GM12878 (cell line): ENCODE results near the gene ABCF3. TPM values are rescaled to one million over a fixed set of nuclear protein-coding genes. Genes with fewer than 3 reads are reported as not detected.

Experiments used
- ATAC-seq: fragments of 200-7000 bp; cut with Tn5 transposase; 3 replicates; pipeline ENCODE4 v1.9.1; 2020; ENCODE audit warnings: mild to moderate bottlenecking, moderate library complexity
- BruUV-seq: library from RNA; stranded (reverse); fragments of 400-500 nt; replicated peaks from 2 replicates; lab custom pipeline; 2021; lab: Mats Ljungman, UMichigan
- CTCF ChIA-PET: fragments of 300-600 bp; sonication (Branson Sonifier 250); formaldehyde crosslinking; extraction: SDS; loops from one replicate; lab custom pipeline; 2021; ENCODE audit warnings: inconsistent platforms; lab: Yijun Ruan, JAX
- POLR2A ChIA-PET: fragments of 350-600 bp; formaldehyde crosslinking; extraction: SDS; loops from one replicate; lab custom pipeline; 2021; ENCODE audit warnings: inconsistent platforms; lab: Charles Lee
- RAD21 ChIA-PET: fragments of 300-600 bp; sonication (Branson Sonifier 250); formaldehyde crosslinking; loops from one replicate; lab custom pipeline; 2023; ENCODE audit warnings: antibody characterized with exemption; ENCODE audit not compliant: unreplicated experiment; lab: Charles Lee
- SMC1A ChIA-PET: fragments of 300-600 bp; sonication (Branson Sonifier 250); formaldehyde crosslinking; loops from one replicate; lab custom pipeline; 2023; ENCODE audit not compliant: unreplicated experiment, uncharacterized antibody; lab: Charles Lee
- DNase-seq: peaks from one replicate; pipeline ENCODE4 v3.0.0-alpha.2; 2011; ENCODE audit warnings: low read depth, low spot score
- FAIRE-seq: peaks from 3 replicates; lab custom pipeline; 2011; peaks lifted over from hg19 to GRCh38; lab: Jason Lieb, UNC
- H2AFZ ChIP-seq: 2 replicates; pipeline ENCODE4 v1.6.0; 2011; ENCODE audit warnings: low read depth, low read length, control low read depth; ENCODE audit not compliant: control insufficient read depth
- H3K27ac ChIP-seq: 2 replicates; pipeline ENCODE4 v1.5.1; 2011; ENCODE audit warnings: control low read depth; ENCODE audit not compliant: control insufficient read depth, insufficient read depth
- H3K27me3 ChIP-seq, 2 experiments: replicated peaks in 1 of 2; 2 replicates each; pipeline versions ENCODE4 v1.6.0 to v1.6.1; 2011; ENCODE audit warnings: low read length in 1 of 2; ENCODE audit not compliant: control insufficient read depth in 2 of 2, insufficient read depth in 2 of 2
- H3K36me3 ChIP-seq, 2 experiments: 2 replicates each; pipeline ENCODE4 v1.5.1; 2011; ENCODE audit warnings: low read length in 1 of 2; ENCODE audit not compliant: control insufficient read depth in 2 of 2, insufficient read depth in 2 of 2
- H3K4me1 ChIP-seq: 2 replicates; pipeline ENCODE4 v1.6.1; 2011; ENCODE audit warnings: mild to moderate bottlenecking, low read length, moderate library complexity, mixed read lengths; ENCODE audit not compliant: control insufficient read depth, insufficient read depth
- H3K4me2 ChIP-seq: 2 replicates; pipeline ENCODE4 v1.6.0; 2011; ENCODE audit warnings: control low read depth; ENCODE audit not compliant: control insufficient read depth, insufficient read depth
- H3K4me3 ChIP-seq: fragments of 200-600 bp; sonication (generic); 2 replicates; pipeline ENCODE4 v1.5.1; 2016
- H3K79me2 ChIP-seq: 2 replicates; pipeline ENCODE4 v1.6.0; 2011; ENCODE audit warnings: low read length; ENCODE audit not compliant: control insufficient read depth, insufficient read depth
- H3K9ac ChIP-seq: 2 replicates; pipeline ENCODE4 v1.8.0; 2011; ENCODE audit warnings: low read length, control low read depth, mixed read lengths; ENCODE audit not compliant: control insufficient read depth, insufficient read depth
- H3K9me3 ChIP-seq: replicated peaks from 3 replicates; pipeline ENCODE4 v1.5.1; 2011; ENCODE audit warnings: mild to moderate bottlenecking, low read length; ENCODE audit not compliant: control insufficient read depth, insufficient read depth
- H4K20me1 ChIP-seq: 2 replicates; pipeline ENCODE4 v1.6.0; 2011; ENCODE audit not compliant: control insufficient read depth, insufficient read depth
- JUNB ChIP-seq: IDR thresholded peaks from 2 replicates; pipeline ENCODE4 v1.6.1; 2016; ENCODE audit warnings: antibody characterized with exemption, mild to moderate bottlenecking
- NR2C1 ChIP-seq: fragments of 450-650 bp; IDR thresholded peaks from 2 replicates; pipeline ENCODE4 v1.6.1; 2017; ENCODE audit warnings: antibody characterized with exemption, mild to moderate bottlenecking, moderate library complexity
- ZNF24 ChIP-seq: fragments of 450-650 bp; IDR thresholded peaks from 2 replicates; pipeline ENCODE4 v1.6.1; 2017; ENCODE audit warnings: antibody characterized with exemption, mild to moderate bottlenecking
- WGBS: methylation state at CpG from one replicate; pipeline ENCODE4 v1.1.6; 2016; ENCODE audit warnings: low lambda C conversion rate; ENCODE audit not compliant: insufficient replicate concordance, insufficient coverage; ENCODE audit errors: missing lambda C conversion rate; 5-methylcytosine and 5-hydroxymethylcytosine counted together
- in situ Hi-C: fragments of 300-500 bp; cut with MboI; formaldehyde crosslinking; loops from 9 replicates; pipeline ENCODE4 v1.14.3; 2018; ENCODE audit warnings: mixed read lengths
- intact Hi-C: fragments of 100-400 bp; cut with micrococcal nuclease; formaldehyde crosslinking; loops from one replicate; pipeline ENCODE4 v1.14.2; 2022; ENCODE audit not compliant: unreplicated experiment
- polyA plus RNA-seq, 11 experiments: library from polyadenylated mRNA; depleted of rRNA in 4 of 11; unstranded in 6 of 11; stranded (reverse) in 5 of 11; fragments of >200 nt; fragmentation: Nextera tagmentation in 4 of 11; fragmentation: Illumina TruSeq in 1 of 11; extraction: Ambion mirVana in 4 of 11; extraction: Trizol in 1 of 11; gene quantifications; 1 replicate in 1 of 11; 2 replicates in 10 of 11; pipeline versions ENCODE4 v1.2.1 to v1.2.3, GENCODE V29; 2011 to 2016; ENCODE audit warnings: inconsistent platforms in 2 of 11, missing spikeins in 2 of 11, low read depth in 1 of 11
- total RNA-seq, 4 experiments: library from RNA; depleted of rRNA in 3 of 4; stranded (reverse); fragments of >200 nt in 3 of 4; fragmentation: Illumina TruSeq in 1 of 4; extraction: Trizol in 1 of 4; gene quantifications; 2 replicates each; pipeline versions ENCODE4 v1.2.1 to v1.2.3, GENCODE V29; 2013 to 2021
- TF ChIP-seq, protein P1 (sequence below): fragments of 450-650 bp; IDR thresholded peaks from 2 replicates; pipeline ENCODE4 v1.6.1; 2017; ENCODE audit warnings: mild to moderate bottlenecking, moderate library complexity

Gene ABCF3
- total and polyA plus RNA-seq, 10 of the 15 experiments (the other 5 are each of a cell fraction or from before 2014, with no cell fraction given), result 6.1 to 71.3 (median 46.9) TPM

DNA sequence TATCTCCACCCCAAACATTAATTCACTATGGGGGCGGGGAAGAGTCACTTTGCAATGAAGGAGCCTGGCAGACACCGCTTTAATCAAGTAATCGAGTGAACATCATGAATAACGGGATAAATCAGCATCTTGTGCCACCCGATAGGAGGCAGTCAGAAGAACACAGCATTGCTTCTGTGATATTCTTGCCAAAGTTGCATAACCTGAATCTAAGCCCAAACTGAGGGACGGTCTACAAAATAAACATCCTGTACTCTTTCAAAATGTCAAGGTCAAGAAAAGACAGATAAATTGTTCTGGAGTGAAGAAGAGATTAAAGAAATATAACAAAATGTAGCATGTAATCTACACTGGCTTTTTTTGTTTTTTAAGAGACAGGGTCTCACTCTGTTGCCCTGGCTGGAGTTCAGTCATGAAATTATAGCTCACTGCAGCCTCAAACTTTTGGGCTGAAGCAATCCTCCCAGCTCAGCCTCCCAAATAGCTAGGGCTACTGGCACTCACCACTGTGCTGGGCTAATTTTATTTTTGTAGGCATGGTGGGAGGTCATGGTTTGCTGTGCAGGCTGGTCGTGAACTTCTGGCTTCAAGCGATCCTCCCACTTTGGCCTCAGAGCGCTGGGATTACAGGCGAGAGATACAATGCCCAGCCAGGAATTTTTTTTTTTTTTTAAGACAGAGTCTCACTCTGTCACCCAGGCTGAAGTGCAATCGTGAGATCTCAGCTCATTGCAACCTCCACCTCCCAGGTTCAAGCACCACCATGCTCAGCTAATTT lies 23.3 kb downstream of the ABCF3 start (continued):
- no peak for TF ChIP-seq ZNF24
- TF ChIP-seq, protein P1, sequence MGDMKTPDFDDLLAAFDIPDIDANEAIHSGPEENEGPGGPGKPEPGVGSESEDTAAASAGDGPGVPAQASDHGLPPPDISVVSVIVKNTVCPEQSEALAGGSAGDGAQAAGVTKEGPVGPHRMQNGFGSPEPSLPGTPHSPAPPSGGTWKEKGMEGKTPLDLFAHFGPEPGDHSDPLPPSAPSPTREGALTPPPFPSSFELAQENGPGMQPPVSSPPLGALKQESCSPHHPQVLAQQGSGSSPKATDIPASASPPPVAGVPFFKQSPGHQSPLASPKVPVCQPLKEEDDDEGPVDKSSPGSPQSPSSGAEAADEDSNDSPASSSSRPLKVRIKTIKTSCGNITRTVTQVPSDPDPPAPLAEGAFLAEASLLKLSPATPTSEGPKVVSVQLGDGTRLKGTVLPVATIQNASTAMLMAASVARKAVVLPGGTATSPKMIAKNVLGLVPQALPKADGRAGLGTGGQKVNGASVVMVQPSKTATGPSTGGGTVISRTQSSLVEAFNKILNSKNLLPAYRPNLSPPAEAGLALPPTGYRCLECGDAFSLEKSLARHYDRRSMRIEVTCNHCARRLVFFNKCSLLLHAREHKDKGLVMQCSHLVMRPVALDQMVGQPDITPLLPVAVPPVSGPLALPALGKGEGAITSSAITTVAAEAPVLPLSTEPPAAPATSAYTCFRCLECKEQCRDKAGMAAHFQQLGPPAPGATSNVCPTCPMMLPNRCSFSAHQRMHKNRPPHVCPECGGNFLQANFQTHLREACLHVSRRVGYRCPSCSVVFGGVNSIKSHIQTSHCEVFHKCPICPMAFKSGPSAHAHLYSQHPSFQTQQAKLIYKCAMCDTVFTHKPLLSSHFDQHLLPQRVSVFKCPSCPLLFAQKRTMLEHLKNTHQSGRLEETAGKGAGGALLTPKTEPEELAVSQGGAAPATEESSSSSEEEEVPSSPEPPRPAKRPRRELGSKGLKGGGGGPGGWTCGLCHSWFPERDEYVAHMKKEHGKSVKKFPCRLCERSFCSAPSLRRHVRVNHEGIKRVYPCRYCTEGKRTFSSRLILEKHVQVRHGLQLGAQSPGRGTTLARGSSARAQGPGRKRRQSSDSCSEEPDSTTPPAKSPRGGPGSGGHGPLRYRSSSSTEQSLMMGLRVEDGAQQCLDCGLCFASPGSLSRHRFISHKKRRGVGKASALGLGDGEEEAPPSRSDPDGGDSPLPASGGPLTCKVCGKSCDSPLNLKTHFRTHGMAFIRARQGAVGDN, result no peak
- no peak for TF ChIP-seq NR2C1
- TF ChIP-seq, all 136 proteins: peak for 0

DNA sequence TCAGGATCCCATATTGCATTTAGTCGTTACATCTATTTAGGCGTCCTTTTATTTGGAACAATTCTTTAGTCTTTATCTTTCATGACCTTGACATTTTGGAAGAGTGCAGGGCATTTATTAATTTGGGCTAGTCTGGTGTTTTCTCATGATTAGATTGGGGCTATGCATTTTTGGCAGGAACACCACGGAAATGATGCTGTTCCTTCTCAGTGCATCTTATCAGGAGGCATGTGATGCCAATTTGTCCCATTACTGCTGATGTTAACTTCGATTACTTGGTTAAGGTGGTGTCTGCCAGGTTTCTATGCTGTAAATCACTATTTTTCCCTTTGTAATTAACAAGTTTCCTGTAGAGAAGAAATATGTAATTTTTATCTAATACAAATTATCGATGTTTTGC lies 25.3 kb downstream of the ABCF3 start:
- SMC1A ChIA-PET, result no interaction called here
- FAIRE-seq, result no peak
- in situ Hi-C loops, result no loop called here

More for the DNA sequence above, 25.3 kb downstream of the ABCF3 start:
- no peak for ATAC-seq
- CTCF ChIA-PET, result interaction anchor here (1.2 kb wide), 1 partner anchor 16 kb away, joined by 5 read pairs; no protein-coding TSS in a partner anchor
- H3K4me2 ChIP-seq, result no peak overlapping the region
- no peaks in the 10 kb centered on the region for H4K20me1 ChIP-seq
- no peak for TF ChIP-seq JUNB
- BruUV-seq, result no TSS peak
- RAD21 ChIA-PET, result no interaction called here
- intact Hi-C loops, result no loop called here
- no peaks in the 10 kb centered on the region for H3K36me3 ChIP-seq
- H3K27me3 ChIP-seq, result peaks cover 2 to 4% of the 10 kb centered on the region in 2 experiments; a peak in 3 of 4 replicates
- no peaks in the 10 kb centered on the region for H3K9me3 ChIP-seq
- no peak overlapping the region for H3K27ac ChIP-seq
- H2AFZ ChIP-seq, result no peak overlapping the region
- H3K4me3 ChIP-seq, result no peak overlapping the region
- WGBS, result 63% methylated on average over 5 of the region's 5 CpGs
- H3K4me1 ChIP-seq, result no peaks in the 10 kb centered on the region
- no peaks in the 10 kb centered on the region for H3K79me2 ChIP-seq
- H3K9ac ChIP-seq, result no peak overlapping the region
- POLR2A ChIA-PET, result no interaction called here
- DNase-seq, result no peak
